ENCODE results near the gene ADGRL4.
"Not testable (repeated sequence)": the region's sequence is repeated elsewhere in the genome, so short reads cannot be mapped to it uniquely, and the experiment has no call there.

DNA sequence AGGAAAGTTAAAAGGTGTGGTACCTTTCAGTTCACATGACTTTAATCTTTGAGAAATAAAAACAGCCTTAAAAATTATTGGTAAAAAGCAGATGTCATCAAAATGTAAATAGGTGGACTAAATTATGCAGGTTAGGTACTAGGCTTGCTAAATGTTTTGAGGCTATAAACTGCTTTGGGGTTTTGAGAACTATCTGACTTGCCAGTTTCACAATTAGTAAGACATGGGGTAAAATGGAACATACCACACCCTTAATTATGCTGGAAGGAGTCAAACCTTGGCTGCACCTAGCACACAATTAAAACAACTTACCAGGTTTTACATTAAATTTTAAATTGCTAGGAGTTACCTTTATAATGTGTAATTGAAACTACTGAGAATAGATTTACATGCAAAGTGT lies 39.4 kb downstream of the ADGRL4 start:
- not testable (repeated sequence) for TF ChIP-seq POLR2A (IDR thresholded peaks at IDR 0.05; ENCODE audit: low read depth, low read length); POLR2AphosphoS5 (IDR thresholded peaks at IDR 0.05; ENCODE audit: low read depth, low read length); TAF1 (IDR thresholded peaks at IDR 0.05; ENCODE audit: borderline replicate concordance, low read depth, low read length)
